ENCODE results near the gene CD151. TPM values are rescaled to one million over a fixed set of nuclear protein-coding genes. Genes with fewer than 3 reads are reported as not detected.

The CD151 gene
- total RNA-seq, 1 experiment from 2014 or later: 127 TPM

DNA sequence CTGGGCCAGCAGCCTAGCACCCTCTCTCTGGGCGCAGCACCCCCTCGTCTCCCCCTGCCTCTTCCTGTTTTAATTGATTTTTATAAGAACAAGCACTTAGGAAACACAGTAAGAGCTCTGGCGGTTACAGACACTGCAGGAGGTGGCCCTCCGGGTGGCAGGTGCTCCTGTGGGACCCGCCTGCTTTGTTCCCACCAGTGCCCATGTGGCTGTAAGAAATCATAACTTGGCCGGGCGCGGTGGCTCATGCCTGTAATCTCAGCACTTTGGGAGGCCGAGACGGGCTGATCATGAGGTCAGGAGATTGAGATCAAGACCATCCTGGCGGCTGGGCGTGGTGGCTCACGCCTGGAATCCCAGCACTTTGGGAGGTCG lies 28.3 kb downstream of the CD151 start:
- H3K4me3 ChIP-seq (ENCODE audit: low read depth, low read length, poor library complexity, severe bottlenecking): no peak overlapping the region
- no peak for DNase-seq (ENCODE audit: low spot score)
- no peaks in the 10 kb centered on the region for H3K9me3 ChIP-seq (ENCODE audit: low read depth, low read length, poor library complexity, severe bottlenecking)
- no TSS peak for BruUV-seq (replicated peaks)
- ChIA-PET POLR2A (ENCODE audit: low non-redundant PET) (no interaction called here), CTCF (no interaction called here)
- H3K36me3 ChIP-seq (ENCODE audit: insufficient read depth, low read length, poor library complexity, severe bottlenecking): no peaks in the 10 kb centered on the region
- peaks cover 15% of the 10 kb centered on the region for H3K4me1 ChIP-seq (ENCODE audit: insufficient read depth, low read length, poor library complexity, severe bottlenecking)
- H3K27ac ChIP-seq (ENCODE audit: low read depth, low read length, poor library complexity, severe bottlenecking): no peak overlapping the region
- intact Hi-C loops (cut with micrococcal nuclease; ENCODE audit: unreplicated experiment): no loop called here
- TF ChIP-seq, protein P1, sequence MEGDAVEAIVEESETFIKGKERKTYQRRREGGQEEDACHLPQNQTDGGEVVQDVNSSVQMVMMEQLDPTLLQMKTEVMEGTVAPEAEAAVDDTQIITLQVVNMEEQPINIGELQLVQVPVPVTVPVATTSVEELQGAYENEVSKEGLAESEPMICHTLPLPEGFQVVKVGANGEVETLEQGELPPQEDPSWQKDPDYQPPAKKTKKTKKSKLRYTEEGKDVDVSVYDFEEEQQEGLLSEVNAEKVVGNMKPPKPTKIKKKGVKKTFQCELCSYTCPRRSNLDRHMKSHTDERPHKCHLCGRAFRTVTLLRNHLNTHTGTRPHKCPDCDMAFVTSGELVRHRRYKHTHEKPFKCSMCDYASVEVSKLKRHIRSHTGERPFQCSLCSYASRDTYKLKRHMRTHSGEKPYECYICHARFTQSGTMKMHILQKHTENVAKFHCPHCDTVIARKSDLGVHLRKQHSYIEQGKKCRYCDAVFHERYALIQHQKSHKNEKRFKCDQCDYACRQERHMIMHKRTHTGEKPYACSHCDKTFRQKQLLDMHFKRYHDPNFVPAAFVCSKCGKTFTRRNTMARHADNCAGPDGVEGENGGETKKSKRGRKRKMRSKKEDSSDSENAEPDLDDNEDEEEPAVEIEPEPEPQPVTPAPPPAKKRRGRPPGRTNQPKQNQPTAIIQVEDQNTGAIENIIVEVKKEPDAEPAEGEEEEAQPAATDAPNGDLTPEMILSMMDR (conservative IDR thresholded peaks at IDR 0.05; ENCODE audit: low read depth, low read length): no peak
- no peak for TF ChIP-seq EZH2 (IDR thresholded peaks at IDR 0.05; ENCODE audit: borderline replicate concordance, low read depth, low read length, poor library complexity, severe bottlenecking)
- no peaks in the 10 kb centered on the region for H3K27me3 ChIP-seq (replicated peaks; ENCODE audit: insufficient read depth, low read depth, low read length, poor library complexity)

DNA sequence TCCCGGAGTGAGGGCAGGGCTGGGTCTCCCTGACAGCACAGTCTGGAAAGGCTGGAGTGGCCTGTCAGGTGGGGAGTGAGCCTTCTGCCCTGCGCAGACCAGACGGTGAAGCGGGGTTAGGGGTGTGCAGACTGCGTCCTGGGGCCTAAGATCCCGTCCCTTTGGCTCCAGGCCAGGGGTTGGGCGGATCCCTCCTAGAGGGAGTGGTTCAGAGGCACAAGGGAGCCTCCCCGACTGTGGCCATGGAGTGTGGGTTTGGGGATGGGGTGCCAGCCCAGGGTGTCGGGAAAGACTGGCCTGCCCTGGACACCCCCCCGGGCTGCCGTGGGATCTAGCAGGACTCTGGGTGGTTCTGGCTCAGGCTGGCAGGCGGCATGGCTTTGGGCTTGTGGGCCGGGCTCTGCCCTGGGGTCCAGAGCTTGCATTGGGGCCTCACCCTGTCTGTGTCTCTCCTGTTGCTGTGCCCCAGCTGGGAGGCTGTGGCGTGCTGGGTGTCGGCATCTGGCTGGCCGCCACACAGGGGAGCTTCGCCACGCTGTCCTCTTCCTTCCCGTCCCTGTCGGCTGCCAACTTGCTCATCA lies 29.4 kb downstream of the CD151 start:
- H3K27ac ChIP-seq (ENCODE audit: low read depth, low read length, poor library complexity, severe bottlenecking): no peak overlapping the region
- H3K27me3 ChIP-seq (replicated peaks; ENCODE audit: insufficient read depth, low read depth, low read length, poor library complexity): no peaks in the 10 kb centered on the region
- no peak for DNase-seq (ENCODE audit: low spot score)
- ChIA-PET CTCF (no interaction called here), POLR2A (ENCODE audit: low non-redundant PET) (no interaction called here)
- no TSS peak for BruUV-seq (replicated peaks)
- peaks cover 15% of the 10 kb centered on the region for H3K4me1 ChIP-seq (ENCODE audit: insufficient read depth, low read length, poor library complexity, severe bottlenecking)
- no peaks in the 10 kb centered on the region for H3K9me3 ChIP-seq (ENCODE audit: low read depth, low read length, poor library complexity, severe bottlenecking)
- H3K36me3 ChIP-seq (ENCODE audit: insufficient read depth, low read length, poor library complexity, severe bottlenecking): no peaks in the 10 kb centered on the region
- TF ChIP-seq, protein P1 (conservative IDR thresholded peaks at IDR 0.05; ENCODE audit: low read depth, low read length): no peak
- no peak for TF ChIP-seq EZH2 (IDR thresholded peaks at IDR 0.05; ENCODE audit: borderline replicate concordance, low read depth, low read length, poor library complexity, severe bottlenecking)
- H3K4me3 ChIP-seq (ENCODE audit: low read depth, low read length, poor library complexity, severe bottlenecking): no peak overlapping the region
- intact Hi-C loops (cut with micrococcal nuclease; ENCODE audit: unreplicated experiment): no loop called here

DNA sequence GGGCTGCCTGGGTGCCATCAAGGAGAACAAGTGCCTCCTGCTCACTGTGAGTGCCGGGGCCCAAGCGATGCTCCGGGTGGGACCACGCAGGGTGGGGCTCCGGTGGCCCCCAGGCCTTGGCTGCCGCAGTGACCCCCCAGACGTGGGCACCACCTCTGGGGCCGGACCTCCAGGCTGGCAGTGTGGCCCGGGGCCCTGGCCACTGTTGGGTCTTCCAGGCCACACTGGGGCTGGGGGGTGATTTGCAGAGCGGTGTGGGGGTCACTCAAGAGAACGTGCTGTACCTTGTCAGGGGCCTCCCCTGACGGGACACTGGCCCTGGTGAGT lies 29.9 kb downstream of the CD151 start:
- ChIA-PET POLR2A (ENCODE audit: low non-redundant PET) (no interaction called here), CTCF (no interaction called here)
- TF ChIP-seq, protein P1 (conservative IDR thresholded peaks at IDR 0.05; ENCODE audit: low read depth, low read length): no peak
- TF ChIP-seq EZH2 (IDR thresholded peaks at IDR 0.05; ENCODE audit: borderline replicate concordance, low read depth, low read length, poor library complexity, severe bottlenecking): no peak
- no peak overlapping the region for H3K27ac ChIP-seq (ENCODE audit: low read depth, low read length, poor library complexity, severe bottlenecking)
- H3K9me3 ChIP-seq (ENCODE audit: low read depth, low read length, poor library complexity, severe bottlenecking): no peaks in the 10 kb centered on the region
- no peak for DNase-seq (ENCODE audit: low spot score)
- H3K4me3 ChIP-seq (ENCODE audit: low read depth, low read length, poor library complexity, severe bottlenecking): no peak overlapping the region
- H3K36me3 ChIP-seq (ENCODE audit: insufficient read depth, low read length, poor library complexity, severe bottlenecking): no peaks in the 10 kb centered on the region
- no TSS peak for BruUV-seq (replicated peaks)
- H3K4me1 ChIP-seq (ENCODE audit: insufficient read depth, low read length, poor library complexity, severe bottlenecking): peaks cover 15% of the 10 kb centered on the region
- intact Hi-C loops (cut with micrococcal nuclease; ENCODE audit: unreplicated experiment): no loop called here
- H3K27me3 ChIP-seq (replicated peaks; ENCODE audit: insufficient read depth, low read depth, low read length, poor library complexity): no peaks in the 10 kb centered on the region
